Activated CD8-positive, alpha-beta memory T cell treated with anti-CD3 and anti-CD28 coated beads, Interleukin-2, amount 50 U/mL, for 24 hours (primary cell): Measurements from ENCODE around the gene ARFGEF2.
"Not testable (repeated sequence)": the region's sequence is repeated elsewhere in the genome, so short reads cannot be mapped to it uniquely, and the experiment has no call there.

Source experiments
- DNase-seq: peaks from one replicate; pipeline ENCODE4 v3.0.0-alpha.2; 2020; ENCODE audit errors: extremely low read depth

ARFGEF2 gene

GRCh38 chr20:48930035-48930434 lies 8.5 kb downstream of the ARFGEF2 start:
- DNase-seq, result no peak

- no peak for DNase-seq
Measured at GRCh38 chr20:48930878-48931277, 9.4 kb downstream of the ARFGEF2 start.

GRCh38 chr20:48931527-48932374 lies 10.2 kb downstream of the ARFGEF2 start:
- DNase-seq, result no peak

DNA sequence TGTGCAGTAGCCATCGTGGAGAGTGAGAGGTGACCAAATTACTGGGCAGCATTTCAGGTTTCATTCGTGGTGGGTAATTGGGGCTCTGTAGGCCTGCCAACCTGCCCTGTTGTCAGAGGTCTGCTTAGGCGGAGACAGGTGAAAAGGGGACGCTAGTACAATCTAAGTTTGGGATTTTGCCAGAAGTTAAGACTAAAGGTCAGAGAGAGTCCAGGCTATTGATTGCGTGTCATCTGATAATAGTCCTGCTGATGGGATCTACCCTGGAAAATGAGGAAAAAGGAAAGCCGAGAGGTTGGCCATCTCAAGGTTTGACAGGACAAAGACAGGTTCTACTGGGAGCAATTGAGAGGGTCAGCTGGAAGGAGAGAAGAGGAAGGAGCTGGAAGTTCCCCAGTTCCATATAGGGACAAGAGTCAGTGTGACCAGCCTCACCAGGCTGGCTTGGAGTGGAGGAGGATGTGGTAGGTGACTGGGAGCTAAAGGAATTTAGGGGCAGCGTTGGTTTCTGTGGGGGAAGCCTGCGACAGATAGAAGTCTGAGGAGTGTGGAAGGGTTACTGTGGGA lies 10.9 kb downstream of the ARFGEF2 start:
- no peak for DNase-seq

- no peak for DNase-seq
Measured at GRCh38 chr20:48933017-48933766, 11.7 kb downstream of the ARFGEF2 start.

DNA sequence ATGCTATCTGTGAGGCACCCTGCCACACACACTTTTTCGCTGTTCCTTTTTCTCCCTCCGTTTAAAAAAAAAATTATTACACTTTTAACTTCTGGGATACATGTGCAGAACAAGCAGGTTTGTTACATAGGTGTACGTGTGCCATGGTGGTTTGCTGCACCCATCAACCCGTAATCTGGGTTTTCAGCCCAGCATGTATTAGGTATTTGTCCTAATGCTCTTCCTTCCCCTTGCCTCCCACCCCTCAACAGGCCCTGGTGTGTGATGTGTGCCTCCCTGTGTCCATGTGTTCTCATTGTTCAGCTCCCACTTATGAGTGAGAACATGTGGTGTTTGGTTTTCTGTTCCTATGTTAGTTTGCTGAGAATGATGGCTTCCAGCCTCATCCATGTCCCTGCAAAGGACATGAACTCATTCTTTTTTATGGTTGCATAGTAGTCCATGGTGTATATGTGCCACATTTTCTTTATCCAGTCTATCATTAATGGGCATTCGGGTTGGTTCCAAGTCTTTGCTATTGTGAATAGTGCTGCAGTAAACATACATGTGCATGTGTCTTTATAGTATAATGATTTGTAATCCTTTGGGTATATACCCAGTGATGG lies 12.9 kb downstream of the ARFGEF2 start:
- not testable (repeated sequence) for DNase-seq

DNA sequence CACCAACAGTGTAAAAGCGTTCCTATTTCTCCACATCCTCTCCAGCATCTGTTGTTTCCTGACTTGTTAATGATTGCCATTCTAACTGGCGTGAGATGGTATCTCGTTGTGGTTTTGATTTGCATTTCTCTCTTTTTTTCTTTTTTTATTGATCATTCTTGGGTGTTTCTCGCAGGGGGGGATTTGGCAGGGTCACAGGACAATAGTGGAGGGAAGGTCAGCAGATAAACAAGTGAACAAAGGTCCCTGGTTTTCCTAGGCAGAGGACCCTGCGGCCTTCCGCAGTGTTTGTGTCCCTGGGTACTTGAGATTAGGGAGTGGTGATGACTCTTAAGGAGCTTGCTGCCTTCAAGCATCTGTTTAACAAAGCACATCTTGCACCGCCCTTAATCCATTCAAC lies 13.5 kb downstream of the ARFGEF2 start:
- not testable (repeated sequence) for DNase-seq

GRCh38 chr20:48936178-48936577 lies 14.7 kb downstream of the ARFGEF2 start:
- DNase-seq, result not testable (repeated sequence)

DNA sequence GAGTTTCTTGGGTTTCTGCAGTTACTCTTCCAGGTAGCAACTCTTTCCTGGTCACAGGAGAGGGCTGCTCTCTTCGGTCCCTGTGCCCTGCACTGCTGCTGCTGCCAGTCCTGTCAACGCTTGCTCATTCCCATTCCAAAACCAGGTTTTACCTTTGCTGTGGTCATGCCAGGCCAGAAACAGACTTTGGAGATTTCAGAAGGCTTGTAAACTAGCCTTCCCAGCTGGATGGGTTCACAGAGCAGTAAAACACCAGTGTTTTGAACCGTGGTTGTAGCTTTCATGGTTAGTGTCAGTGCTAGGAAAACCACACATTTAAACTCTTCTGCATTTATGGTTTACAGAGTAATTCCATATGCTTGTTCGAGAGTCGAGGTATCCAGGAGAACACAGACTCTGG lies 16.2 kb downstream of the ARFGEF2 start:
- DNase-seq, result no peak

GRCh38 chr20:48938670-48939069 lies 17.2 kb downstream of the ARFGEF2 start:
- no peak for DNase-seq

DNA sequence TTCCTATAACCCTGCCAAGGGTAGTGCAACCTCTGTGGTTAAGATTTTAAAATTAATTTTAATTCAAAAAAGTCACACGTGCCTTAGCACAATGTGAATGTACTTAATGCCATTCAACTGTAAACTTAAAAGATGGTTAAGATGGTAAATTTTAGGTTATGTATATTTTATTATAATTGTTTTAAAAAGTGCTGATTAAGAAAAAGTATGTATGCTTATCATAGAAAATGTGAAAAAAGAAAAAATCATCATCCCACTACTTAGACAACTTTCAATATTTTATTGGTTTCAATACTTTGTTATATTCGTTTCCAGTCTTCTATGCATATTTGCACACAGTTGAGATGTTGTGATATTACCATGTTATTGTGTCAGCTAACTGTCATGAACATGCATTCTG lies 18.7 kb downstream of the ARFGEF2 start:
- no peak for DNase-seq

DNA sequence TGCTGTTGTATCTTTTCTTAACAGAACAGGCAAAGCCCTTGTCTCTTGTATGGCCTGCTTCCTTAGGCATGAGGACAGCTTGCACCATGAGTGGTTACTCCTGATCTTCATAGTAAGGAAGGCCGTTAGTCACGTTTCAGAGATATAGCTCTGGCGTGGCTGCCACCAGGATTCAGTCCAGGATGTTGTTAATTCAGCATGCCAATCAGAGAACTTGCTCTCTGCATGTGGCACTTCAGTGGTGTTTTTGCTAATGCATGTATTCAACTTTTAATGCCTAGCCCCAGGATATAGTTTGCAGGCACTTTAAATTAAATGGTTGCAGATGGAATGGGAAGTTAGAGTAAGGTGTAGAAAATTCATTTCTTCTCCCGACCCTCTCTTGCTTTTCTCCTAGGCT lies 20.0 kb downstream of the ARFGEF2 start:
- DNase-seq, result no peak

DNA sequence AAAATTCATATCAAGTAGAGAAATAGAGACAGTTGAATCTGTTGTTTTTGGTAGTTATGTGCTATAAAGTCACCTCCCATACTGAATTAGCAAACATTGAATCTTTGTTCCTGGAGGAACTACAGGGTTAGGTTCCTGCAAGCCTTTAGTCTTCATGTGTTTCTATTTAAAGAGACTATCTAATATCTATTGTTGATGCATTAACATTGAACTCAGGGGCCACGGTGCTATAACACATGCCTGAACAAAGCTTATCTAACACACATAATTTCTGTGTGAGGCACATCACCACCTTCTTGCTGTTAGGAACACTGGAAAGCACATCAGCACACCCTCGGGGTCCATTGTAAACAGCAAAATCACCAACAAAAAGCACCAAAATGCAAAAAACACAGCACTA lies 21.2 kb downstream of the ARFGEF2 start:
- no peak for DNase-seq

DNA sequence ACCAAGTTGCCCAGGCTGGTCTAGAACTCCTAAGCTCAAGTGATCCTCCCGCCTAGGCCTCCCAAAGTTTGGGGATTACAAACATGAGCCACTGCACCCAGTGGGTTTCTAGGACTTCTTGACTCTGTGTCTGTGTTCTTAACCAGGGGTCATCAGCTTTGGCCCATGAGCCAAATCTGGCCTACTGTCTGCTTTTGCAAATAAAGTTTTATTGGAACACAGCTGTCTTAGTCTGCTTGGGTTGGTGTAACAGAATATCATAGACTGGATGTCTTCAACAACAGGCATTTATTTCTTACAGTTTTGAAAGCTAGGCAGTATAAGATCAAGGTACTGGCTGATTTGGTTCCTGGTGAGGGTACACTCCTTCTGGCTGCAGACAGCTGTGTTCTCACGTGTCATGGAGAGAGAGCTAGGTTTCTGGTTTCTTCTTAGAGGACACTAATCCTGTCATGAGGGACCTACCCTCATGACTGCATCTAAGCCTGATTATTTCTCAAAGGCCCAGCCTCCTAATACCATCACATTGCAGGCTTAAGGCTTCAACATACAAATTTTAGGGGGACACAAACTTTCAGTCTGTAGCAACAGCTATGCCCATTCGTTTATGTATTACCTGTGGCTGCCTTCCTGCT lies 23.3 kb downstream of the ARFGEF2 start:
- DNase-seq, result no peak

DNA sequence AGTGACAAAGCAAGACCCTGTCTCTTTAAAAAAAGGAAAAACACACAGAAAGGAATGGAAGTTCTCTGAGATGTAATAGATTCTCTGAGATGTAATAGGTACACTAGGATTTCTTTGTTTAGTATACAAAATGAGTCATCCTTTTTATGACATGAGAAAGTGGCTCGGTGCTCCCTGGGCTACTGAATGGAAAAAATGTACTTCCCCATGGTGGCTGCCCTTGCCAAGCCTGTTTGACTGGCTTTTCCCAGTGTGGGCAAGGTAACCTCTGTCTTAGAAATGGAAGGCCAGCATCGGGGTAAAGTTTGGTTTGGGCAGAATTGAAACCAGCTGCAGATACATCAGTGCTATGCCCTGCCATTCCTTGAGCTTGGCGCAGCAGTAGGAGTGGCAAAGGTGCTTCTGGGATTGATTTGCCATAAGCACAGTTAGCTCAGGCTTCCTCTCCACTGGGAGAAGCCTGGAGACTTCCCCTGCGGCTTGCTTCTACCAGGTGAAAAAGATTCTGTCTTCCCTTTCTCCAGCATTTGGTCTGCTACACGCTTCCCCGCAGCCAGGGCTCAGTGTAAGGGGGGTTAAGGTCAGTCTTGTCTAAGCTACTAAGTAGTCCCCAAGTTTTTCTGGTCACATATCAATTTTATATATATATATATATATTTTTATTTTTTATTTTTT lies 24.5 kb downstream of the ARFGEF2 start:
- DNase-seq, result no peak

DNA sequence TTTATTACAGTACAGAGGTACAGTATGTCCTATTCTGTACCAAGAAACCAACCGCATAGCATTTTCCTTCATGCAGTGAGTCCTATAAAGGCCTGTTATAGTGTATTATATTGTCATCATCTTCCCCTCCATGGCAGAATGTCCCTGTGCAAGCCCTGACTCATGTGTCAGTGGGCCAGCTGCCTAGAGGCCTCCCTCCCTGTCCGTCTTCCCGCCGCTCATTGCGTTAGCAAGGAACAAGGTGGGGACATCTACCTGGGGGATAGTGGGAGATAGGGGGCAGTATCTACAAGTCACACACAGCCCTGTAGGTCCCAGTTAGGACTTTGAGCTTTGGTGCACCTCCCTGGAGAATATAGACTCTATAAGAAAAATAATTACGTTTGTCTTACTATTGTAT lies 27.1 kb downstream of the ARFGEF2 start:
- no peak for DNase-seq

- DNase-seq, result no peak
Measured at GRCh38 chr20:48949304-48950170, 28.0 kb downstream of the ARFGEF2 start.

DNA sequence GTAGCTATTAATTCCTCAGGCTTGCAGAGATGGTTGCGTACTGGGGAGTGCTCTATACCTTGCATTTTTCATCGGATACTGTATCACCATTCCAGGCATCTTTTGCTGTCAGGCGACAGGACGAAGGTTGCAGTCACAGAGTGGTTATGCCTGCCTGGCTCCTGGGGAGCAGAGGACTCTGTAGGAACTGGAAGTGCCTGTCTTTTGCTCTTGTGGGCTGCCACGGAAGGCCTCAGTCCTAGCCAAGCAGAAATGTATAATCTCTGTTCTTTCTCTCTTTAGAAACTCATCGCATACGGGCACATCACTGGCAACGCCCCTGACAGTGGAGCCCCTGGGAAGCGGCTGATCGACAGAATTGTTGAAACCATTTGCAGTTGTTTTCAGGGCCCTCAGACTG lies 29.5 kb downstream of the ARFGEF2 start:
- DNase-seq, result no peak

- no peak for DNase-seq
Measured at GRCh38 chr20:48951646-48952045, 30.1 kb downstream of the ARFGEF2 start.

DNA sequence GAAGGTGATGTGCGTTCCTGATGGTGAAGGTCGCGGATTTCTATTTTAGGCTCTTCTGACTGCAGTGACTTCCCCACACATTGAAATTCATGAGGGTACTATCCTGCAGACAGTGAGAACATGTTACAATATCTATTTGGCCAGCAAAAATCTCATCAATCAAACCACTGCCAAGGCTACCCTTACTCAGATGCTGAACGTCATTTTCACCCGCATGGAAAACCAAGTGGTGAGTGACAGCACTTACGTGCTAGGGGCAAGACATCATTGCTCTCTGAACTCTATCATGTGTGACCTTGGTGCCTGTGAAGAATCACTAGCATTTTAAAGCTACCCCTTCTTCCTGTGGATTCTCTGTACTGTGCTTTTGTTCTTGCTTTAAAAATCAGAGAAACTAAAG lies 31.1 kb downstream of the ARFGEF2 start:
- DNase-seq, result no peak
